ENCODE data around the gene ZC3H12D. TPM values are rescaled to one million over a fixed set of nuclear protein-coding genes. Genes with fewer than 3 reads are reported as not detected.

The ZC3H12D gene
- polyA plus RNA-seq, 4 donors = 2.0 to 4.0 (median 3.1) TPM

- FAIRE-seq (no peak), DNase-seq (no peak)
- no peaks in the 10 kb centered on the region for H3K9me3 ChIP-seq (ENCODE audit: control insufficient read depth in 2 of 2, insufficient read depth in 1 of 2, low read depth in 1 of 2, low read length in 1 of 2)
- WGBS, 3 donors = 86 to 89% (median 88%) methylated on average over 26 of the region's 26 CpGs
- H3K36me3 ChIP-seq (ENCODE audit: control insufficient read depth in 3 of 3, insufficient read depth in 2 of 3, low read depth in 1 of 3, low read length in 3 of 3) = no peaks in the 10 kb centered on the region
- H3K27me3 ChIP-seq (ENCODE audit: control insufficient read depth in 3 of 3, insufficient read depth in 3 of 3, low read length in 3 of 3) = peaks cover 0 to 5% (median 0%) of the 10 kb centered on the region in 3 donors
- no peak overlapping the region for H3K4me3 ChIP-seq (ENCODE audit: low read depth in 1 of 3, low read length in 3 of 3)
- no peak overlapping the region for H3K27ac ChIP-seq (ENCODE audit: low read depth in 1 of 3, low read length in 2 of 3)
- no peaks in the 10 kb centered on the region for H3K4me1 ChIP-seq (ENCODE audit: control insufficient read depth in 3 of 3, insufficient read depth in 2 of 3, low read depth in 1 of 3, low read length in 2 of 3)
Measured at GRCh38 chr6:149429427-149430360, 55.1 kb downstream of the ZC3H12D start.

GRCh38 chr6:149428606-149429005 is 56.2 kb downstream of the ZC3H12D start:
- DNase-seq (no peak), FAIRE-seq (no peak)
- Histone ChIP-seq H3K27ac (ENCODE audit: low read depth in 1 of 3, low read length in 2 of 3) (no peak overlapping the region), H3K36me3 (ENCODE audit: control insufficient read depth in 3 of 3, insufficient read depth in 2 of 3, low read depth in 1 of 3, low read length in 3 of 3) (no peaks in the 10 kb centered on the region), H3K27me3 (ENCODE audit: control insufficient read depth in 3 of 3, insufficient read depth in 3 of 3, low read length in 3 of 3) (peaks cover 0 to 8% (median 0%) of the 10 kb centered on the region in 3 donors), H3K9me3 (ENCODE audit: control insufficient read depth in 2 of 2, insufficient read depth in 1 of 2, low read depth in 1 of 2, low read length in 1 of 2) (no peaks in the 10 kb centered on the region), H3K4me3 (ENCODE audit: low read depth in 1 of 3, low read length in 3 of 3) (no peak overlapping the region), H3K4me1 (ENCODE audit: control insufficient read depth in 3 of 3, insufficient read depth in 2 of 3, low read depth in 1 of 3, low read length in 2 of 3) (peaks cover 0 to 7% (median 0%) of the 10 kb centered on the region in 3 donors)
- 87 to 95% (median 87%) methylated on average over 4 of the region's 4 CpGs for WGBS, 3 donors

- Histone ChIP-seq H3K4me3 (ENCODE audit: low read depth in 1 of 3, low read length in 3 of 3) (no peak overlapping the region), H3K4me1 (ENCODE audit: control insufficient read depth in 3 of 3, insufficient read depth in 2 of 3, low read depth in 1 of 3, low read length in 2 of 3) (peaks cover 0 to 10% (median 0%) of the 10 kb centered on the region in 3 donors), H3K36me3 (ENCODE audit: control insufficient read depth in 3 of 3, insufficient read depth in 2 of 3, low read depth in 1 of 3, low read length in 3 of 3) (no peaks in the 10 kb centered on the region), H3K9me3 (ENCODE audit: control insufficient read depth in 2 of 2, insufficient read depth in 1 of 2, low read depth in 1 of 2, low read length in 1 of 2) (no peaks in the 10 kb centered on the region), H3K27me3 (ENCODE audit: control insufficient read depth in 3 of 3, insufficient read depth in 3 of 3, low read length in 3 of 3) (peaks cover 0 to 8% (median 0%) of the 10 kb centered on the region in 3 donors), H3K27ac (ENCODE audit: low read depth in 1 of 3, low read length in 2 of 3) (no peak overlapping the region)
- DNase-seq = no peak
- FAIRE-seq = no peak
- WGBS, 3 donors = 87 to 94% (median 93%) methylated on average over 5 of the region's 5 CpGs
Measured at GRCh38 chr6:149425754-149426153, 59.1 kb downstream of the ZC3H12D start.

GRCh38 chr6:149425224-149425623 is 59.6 kb downstream of the ZC3H12D start:
- Histone ChIP-seq H3K9me3 (ENCODE audit: control insufficient read depth in 2 of 2, insufficient read depth in 1 of 2, low read depth in 1 of 2, low read length in 1 of 2) (no peaks in the 10 kb centered on the region), H3K4me1 (ENCODE audit: control insufficient read depth in 3 of 3, insufficient read depth in 2 of 3, low read depth in 1 of 3, low read length in 2 of 3) (peaks cover 0 to 10% (median 0%) of the 10 kb centered on the region in 3 donors), H3K27me3 (ENCODE audit: control insufficient read depth in 3 of 3, insufficient read depth in 3 of 3, low read length in 3 of 3) (peaks cover 0 to 8% (median 0%) of the 10 kb centered on the region in 3 donors), H3K4me3 (ENCODE audit: low read depth in 1 of 3, low read length in 3 of 3) (no peak overlapping the region), H3K27ac (ENCODE audit: low read depth in 1 of 3, low read length in 2 of 3) (no peak overlapping the region), H3K36me3 (ENCODE audit: control insufficient read depth in 3 of 3, insufficient read depth in 2 of 3, low read depth in 1 of 3, low read length in 3 of 3) (no peaks in the 10 kb centered on the region)
- no peak for DNase-seq
- no peak for FAIRE-seq
- 83 to 96% (median 94%) methylated on average over 8 of the region's 8 CpGs for WGBS, 3 donors

- Histone ChIP-seq H3K4me3 (ENCODE audit: low read depth in 1 of 3, low read length in 3 of 3) (no peak overlapping the region), H3K36me3 (ENCODE audit: control insufficient read depth in 3 of 3, insufficient read depth in 2 of 3, low read depth in 1 of 3, low read length in 3 of 3) (no peaks in the 10 kb centered on the region), H3K27me3 (ENCODE audit: control insufficient read depth in 3 of 3, insufficient read depth in 3 of 3, low read length in 3 of 3) (peaks cover 0 to 5% (median 0%) of the 10 kb centered on the region in 3 donors), H3K4me1 (ENCODE audit: control insufficient read depth in 3 of 3, insufficient read depth in 2 of 3, low read depth in 1 of 3, low read length in 2 of 3) (peaks cover 0 to 10% (median 0%) of the 10 kb centered on the region in 3 donors), H3K9me3 (ENCODE audit: control insufficient read depth in 2 of 2, insufficient read depth in 1 of 2, low read depth in 1 of 2, low read length in 1 of 2) (no peaks in the 10 kb centered on the region), H3K27ac (ENCODE audit: low read depth in 1 of 3, low read length in 2 of 3) (no peak overlapping the region)
- WGBS, 3 donors = 56 to 66% (median 57%) methylated on average over 7 of the region's 7 CpGs
- DNase-seq (no peak), FAIRE-seq (no peak)
Measured at GRCh38 chr6:149423964-149424440, 60.8 kb downstream of the ZC3H12D start.

- Histone ChIP-seq H3K27me3 (ENCODE audit: control insufficient read depth in 3 of 3, insufficient read depth in 3 of 3, low read length in 3 of 3) (peaks cover 0 to 5% (median 0%) of the 10 kb centered on the region in 3 donors), H3K4me3 (ENCODE audit: low read depth in 1 of 3, low read length in 3 of 3) (no peak overlapping the region), H3K36me3 (ENCODE audit: control insufficient read depth in 3 of 3, insufficient read depth in 2 of 3, low read depth in 1 of 3, low read length in 3 of 3) (no peaks in the 10 kb centered on the region), H3K9me3 (ENCODE audit: control insufficient read depth in 2 of 2, insufficient read depth in 1 of 2, low read depth in 1 of 2, low read length in 1 of 2) (no peaks in the 10 kb centered on the region), H3K4me1 (ENCODE audit: control insufficient read depth in 3 of 3, insufficient read depth in 2 of 3, low read depth in 1 of 3, low read length in 2 of 3) (peaks cover 0 to 10% (median 0%) of the 10 kb centered on the region in 3 donors), H3K27ac (ENCODE audit: low read depth in 1 of 3, low read length in 2 of 3) (no peak overlapping the region)
- DNase-seq = no peak
- FAIRE-seq = no peak
- WGBS, 3 donors = 85 to 92% (median 91%) methylated on average over 4 of the region's 4 CpGs
Measured at GRCh38 chr6:149422581-149422980, 62.2 kb downstream of the ZC3H12D start.

- Histone ChIP-seq H3K36me3 (ENCODE audit: control insufficient read depth in 3 of 3, insufficient read depth in 2 of 3, low read depth in 1 of 3, low read length in 3 of 3) (no peaks in the 10 kb centered on the region), H3K27ac (ENCODE audit: low read depth in 1 of 3, low read length in 2 of 3) (no peak overlapping the region), H3K4me1 (ENCODE audit: control insufficient read depth in 3 of 3, insufficient read depth in 2 of 3, low read depth in 1 of 3, low read length in 2 of 3) (peaks cover 0 to 10% (median 0%) of the 10 kb centered on the region in 3 donors), H3K27me3 (ENCODE audit: control insufficient read depth in 3 of 3, insufficient read depth in 3 of 3, low read length in 3 of 3) (peaks cover 0 to 5% (median 0%) of the 10 kb centered on the region in 3 donors), H3K9me3 (ENCODE audit: control insufficient read depth in 2 of 2, insufficient read depth in 1 of 2, low read depth in 1 of 2, low read length in 1 of 2) (no peaks in the 10 kb centered on the region), H3K4me3 (ENCODE audit: low read depth in 1 of 3, low read length in 3 of 3) (no peak overlapping the region)
- 55 to 71% (median 69%) methylated on average over 5 of the region's 5 CpGs for WGBS, 3 donors
- DNase-seq = no peak
- no peak for FAIRE-seq
Measured at GRCh38 chr6:149421132-149421531, 63.7 kb downstream of the ZC3H12D start.

- WGBS, 3 donors = 80 to 84% (median 84%) methylated on average over 13 of the region's 13 CpGs
- FAIRE-seq (no peak), DNase-seq (no peak)
- Histone ChIP-seq H3K36me3 (ENCODE audit: control insufficient read depth in 3 of 3, insufficient read depth in 2 of 3, low read depth in 1 of 3, low read length in 3 of 3) (no peaks in the 10 kb centered on the region), H3K9me3 (ENCODE audit: control insufficient read depth in 2 of 2, insufficient read depth in 1 of 2, low read depth in 1 of 2, low read length in 1 of 2) (no peaks in the 10 kb centered on the region), H3K4me1 (ENCODE audit: control insufficient read depth in 3 of 3, insufficient read depth in 2 of 3, low read depth in 1 of 3, low read length in 2 of 3) (peaks cover 0 to 10% (median 0%) of the 10 kb centered on the region in 3 donors), H3K27me3 (ENCODE audit: control insufficient read depth in 3 of 3, insufficient read depth in 3 of 3, low read length in 3 of 3) (peaks cover 0 to 3% (median 0%) of the 10 kb centered on the region in 3 donors), H3K27ac (ENCODE audit: low read depth in 1 of 3, low read length in 2 of 3) (no peak overlapping the region), H3K4me3 (ENCODE audit: low read depth in 1 of 3, low read length in 3 of 3) (no peak overlapping the region)
Measured at GRCh38 chr6:149419696-149420404, 65.0 kb downstream of the ZC3H12D start.
